NOMO-1 treated with dmso at 0.1 percent for 144 hours (cell line): Measurements from ENCODE around the gene PECR.

Source experiments
- DNase-seq: peaks from one replicate; lab custom pipeline; 2025; ENCODE audit not compliant: unreplicated experiment; lab: John Stamatoyannopoulos, UW

The PECR gene

GRCh38 chr2:216072473-216072872 lies 9.1 kb downstream of the PECR start:
- DNase-seq: no peak

- no peak for DNase-seq
These were observed 10.3 kb downstream of the PECR start for GRCh38 chr2:216071111-216071851.

- no peak for DNase-seq
These were observed 11.4 kb downstream of the PECR start for GRCh38 chr2:216070195-216070594.

- no peak for DNase-seq
These were observed 12.6 kb downstream of the PECR start for GRCh38 chr2:216069028-216069427.

GRCh38 chr2:216066230-216066629 lies 15.4 kb downstream of the PECR start:
- DNase-seq: no peak

- DNase-seq: no peak
These were observed 16.9 kb downstream of the PECR start for GRCh38 chr2:216064665-216065064.

GRCh38 chr2:216064014-216064630 lies 17.5 kb downstream of the PECR start:
- no peak for DNase-seq

- DNase-seq: no peak
These were observed 22.3 kb downstream of the PECR start for GRCh38 chr2:216059233-216059834.

GRCh38 chr2:216057688-216058193 lies 23.9 kb downstream of the PECR start:
- DNase-seq: peak; percentile 40

GRCh38 chr2:216056739-216057138 lies 24.9 kb downstream of the PECR start:
- no peak for DNase-seq

- DNase-seq: no peak
These were observed 25.9 kb downstream of the PECR start for GRCh38 chr2:216055680-216056079.

- no peak for DNase-seq
These were observed 29.2 kb downstream of the PECR start for GRCh38 chr2:216052420-216052819.

- DNase-seq: no peak
These were observed 30.3 kb downstream of the PECR start for GRCh38 chr2:216051350-216051749.

- no peak for DNase-seq
These were observed 32.2 kb downstream of the PECR start for GRCh38 chr2:216049452-216049851.

GRCh38 chr2:216047397-216047796 lies 34.2 kb downstream of the PECR start:
- no peak for DNase-seq

- no peak for DNase-seq
These were observed 36.6 kb downstream of the PECR start for GRCh38 chr2:216044883-216045486.

GRCh38 chr2:216043949-216044348 lies 37.7 kb downstream of the PECR start:
- no peak for DNase-seq

- no peak for DNase-seq
These were observed 40.2 kb downstream of the PECR start for GRCh38 chr2:216041438-216041837.

- DNase-seq: no peak
These were observed 41.7 kb downstream of the PECR start for GRCh38 chr2:216039918-216040317.

GRCh38 chr2:216034065-216034464 lies 47.5 kb downstream of the PECR start:
- peak; percentile 18 for DNase-seq

GRCh38 chr2:216033403-216033802 lies 48.2 kb downstream of the PECR start:
- DNase-seq: no peak
